ENCODE data around the gene TALDO1. TPM values are rescaled to one million over a fixed set of nuclear protein-coding genes. Genes with fewer than 3 reads are reported as not detected.

The TALDO1 gene
- total RNA-seq, 6 experiments from 2014 or later = 102 to 184 (median 150) TPM

GRCh38 chr11:813072-813455 is 65.8 kb downstream of the TALDO1 start:
- H3K27me3 ChIP-seq = no peaks in the 10 kb centered on the region
- intact Hi-C loops (cut with DNase I) = no loop called here
- TF ChIP-seq POLR2A (IDR thresholded peaks at IDR 0.05) (no peak), CTCF (IDR thresholded peaks at IDR 0.05) (no peak)
- no peaks in the 10 kb centered on the region for H3K9me3 ChIP-seq
- 84% methylated on average over 5 of the region's 6 CpGs for WGBS (ENCODE audit: insufficient coverage, low coverage, low lambda C conversion rate, missing lambda C conversion rate)
- H3K27ac ChIP-seq = no peak overlapping the region
- no peak for ATAC-seq
- H3K36me3 ChIP-seq = peaks cover 0 to 29% (median 0%) of the 10 kb centered on the region in 4 donors
- H3K4me1 ChIP-seq = peaks cover 0 to 22% (median 8%) of the 10 kb centered on the region in 4 donors
- no peak for DNase-seq
- no peak overlapping the region for H3K4me3 ChIP-seq

GRCh38 chr11:813456-814096 is 66.3 kb downstream of the TALDO1 start:
- Histone ChIP-seq H3K27ac (no peak overlapping the region), H3K36me3 (peaks cover 0 to 29% (median 0%) of the 10 kb centered on the region in 4 donors), H3K9me3 (no peaks in the 10 kb centered on the region), H3K27me3 (no peaks in the 10 kb centered on the region), H3K4me1 (peaks cover 0 to 17% (median 6%) of the 10 kb centered on the region in 4 donors), H3K4me3 (no peak overlapping the region)
- WGBS (ENCODE audit: insufficient coverage, low coverage, low lambda C conversion rate, missing lambda C conversion rate) = no CpG with 5 or more reads among the region's 9 CpGs
- DNase-seq (no peak), ATAC-seq (no peak)
- intact Hi-C loops (cut with DNase I) = no loop called here
- no peak for TF ChIP-seq POLR2A (IDR thresholded peaks at IDR 0.05)
- no peak for TF ChIP-seq CTCF (IDR thresholded peaks at IDR 0.05)

Small RNA genes lying within 50 kb of the gene (small RNA-seq; reads per million reads assigned to genes)
- gene SNORA52 = 0 reads per million in 2 experiments

Other genes starting within 250 kb of the TALDO1 start
- gene RNH1, start 240.2 kb upstream of the TALDO1 start, total RNA-seq = 100 to 1,000 TPM in 2 of 6 experiments, 10 to 100 TPM in 4; 66.4 to 135 (median 76.2) TPM
- 10 to 100 TPM in 5 of 6 experiments, 1 to 10 TPM in 1; 7.6 to 20.9 (median 14.8) TPM for gene HRAS, start 211.9 kb upstream of the TALDO1 start, total RNA-seq
- 1 to 10 TPM in 1 of 6 experiments, under 1 TPM in 4, not detected in 1; 0.12 to 1.1 (median 0.71) TPM for gene LRRC56, start 209.9 kb upstream of the TALDO1 start, total RNA-seq
- gene LMNTD2, start 186.7 kb upstream of the TALDO1 start, total RNA-seq = 10 to 100 TPM in 1 of 6 experiments, 1 to 10 TPM in 5; 4.7 to 14.7 (median 7.9) TPM
- 10 to 100 TPM; 20.5 to 61.1 (median 39.5) TPM for gene RASSF7, start 186.5 kb upstream of the TALDO1 start, total RNA-seq
- gene PHRF1, start 171.0 kb upstream of the TALDO1 start, total RNA-seq = 10 to 100 TPM; 15.4 to 21.9 (median 20.3) TPM
- 10 to 100 TPM; 27.3 to 72.8 (median 47.7) TPM for gene IRF7, start 131.5 kb upstream of the TALDO1 start, total RNA-seq
- 100 to 1,000 TPM in 2 of 6 experiments, 10 to 100 TPM in 4; 59.4 to 162 (median 80.7) TPM for gene CDHR5, start 122.5 kb upstream of the TALDO1 start, total RNA-seq
- gene SCT, start 120.3 kb upstream of the TALDO1 start, total RNA-seq = not detected
- gene DRD4, start 110.2 kb upstream of the TALDO1 start, total RNA-seq = under 1 TPM in 4 of 6 experiments, not detected in 2; 0.31 to 0.90 (median 0.41) TPM
- 10 to 100 TPM; 11.3 to 17.9 (median 14.0) TPM for gene DEAF1, start 52.2 kb upstream of the TALDO1 start, total RNA-seq
- 10 to 100 TPM in 3 of 6 experiments, 1 to 10 TPM in 3; 6.9 to 15.5 (median 10.5) TPM for gene TMEM80, start 51.6 kb upstream of the TALDO1 start, total RNA-seq
- gene EPS8L2, start 41.2 kb upstream of the TALDO1 start, total RNA-seq = 100 to 1,000 TPM in 5 of 6 experiments, 10 to 100 TPM in 1; 95.8 to 184 (median 120) TPM
- gene GATD1, start 30.0 kb downstream of the TALDO1 start, total RNA-seq = 10 to 100 TPM; 15.8 to 31.9 (median 27.7) TPM
- gene CEND1, start 42.6 kb downstream of the TALDO1 start, total RNA-seq = not detected
- 10 to 100 TPM; 20.6 to 40.2 (median 29.9) TPM for gene SLC25A22, start 50.8 kb downstream of the TALDO1 start, total RNA-seq
- gene PIDD1, start 57.8 kb downstream of the TALDO1 start, total RNA-seq = 10 to 100 TPM in 2 of 6 experiments, 1 to 10 TPM in 4; 6.5 to 11.8 (median 9.8) TPM
- 100 to 1,000 TPM; 212 to 574 (median 457) TPM for gene RPLP2, start 62.5 kb downstream of the TALDO1 start, total RNA-seq
- 10 to 100 TPM; 33.2 to 97.1 (median 69.6) TPM for gene PNPLA2, start 71.5 kb downstream of the TALDO1 start, total RNA-seq
- 1 to 10 TPM; 2.2 to 4.0 (median 3.1) TPM for gene CRACR2B, start 80.5 kb downstream of the TALDO1 start, total RNA-seq
- 100 to 1,000 TPM in 5 of 6 experiments, 10 to 100 TPM in 1; 70.8 to 156 (median 135) TPM for gene CD151, start 85.5 kb downstream of the TALDO1 start, total RNA-seq
- 10 to 100 TPM; 34.5 to 88.1 (median 72.9) TPM for gene POLR2L, start 95.1 kb downstream of the TALDO1 start, total RNA-seq
- 10 to 100 TPM; 14.9 to 80.6 (median 30.5) TPM for gene TSPAN4, start 95.4 kb downstream of the TALDO1 start, total RNA-seq
- 100 to 1,000 TPM in 1 of 6 experiments, 10 to 100 TPM in 5; 61.1 to 157 (median 78.7) TPM for gene CHID1, start 163.3 kb downstream of the TALDO1 start, total RNA-seq
- gene AP2A2, start 178.4 kb downstream of the TALDO1 start, total RNA-seq = 10 to 100 TPM; 41.4 to 66.7 (median 53.8) TPM